Measurements from ENCODE around the gene BTN1A1.

BTN1A1 gene

GRCh38 chr6:26473758-26474438, 26.2 kb upstream of the BTN1A1 start (continued):
- TF ChIP-seq ZSCAN18 (tag by site-specific recombination; IDR thresholded peaks at IDR 0.05): no peak
- no peak for TF ChIP-seq ZNF692 (tag by site-specific recombination; IDR thresholded peaks at IDR 0.05)
- TF ChIP-seq ZNF792 (tag by site-specific recombination; IDR thresholded peaks at IDR 0.05): no peak
- TF ChIP-seq PRDM4 (tag by site-specific recombination; IDR thresholded peaks at IDR 0.05): no peak
- no peak for TF ChIP-seq KLF9 (tag by site-specific recombination; IDR thresholded peaks at IDR 0.05; ENCODE audit: low read depth)
- no peak for TF ChIP-seq PATZ1 (tag by site-specific recombination; IDR thresholded peaks at IDR 0.05)
- 0 out of 2 replicates have a peak, but pooled peaks have one; percentile 16 for TF ChIP-seq PRDM10 (tag by site-specific recombination; IDR thresholded peaks at IDR 0.05)
- TF ChIP-seq TRIM28 (IDR thresholded peaks at IDR 0.05; ENCODE audit: borderline replicate concordance, low read length): no peak
- TF ChIP-seq YY1 (tag by site-specific recombination; IDR thresholded peaks at IDR 0.05): no peak
- TF ChIP-seq SP2 (tag by site-specific recombination; IDR thresholded peaks at IDR 0.05): peak; percentile 71
- no peak for TF ChIP-seq ZNF837 (tag by site-specific recombination; IDR thresholded peaks at IDR 0.05)

GRCh38 chr6:26474439-26474881, 25.6 kb upstream of the BTN1A1 start:
- POLR2A ChIA-PET: interaction anchor here (0.9 to 1.9 kb wide), 12 partner anchors 10 to 258 kb away, joined by 3 to 14 read pairs (median 4); partner anchors contain the start of genes BTN2A1 and HMGN4
- Histone ChIP-seq H3K9me3 (ENCODE audit: control insufficient read depth, insufficient read depth, low read depth, low read length) (no peaks in the 10 kb centered on the region), H3K27ac (ENCODE audit: extremely low read depth, low read depth, low read length) (peak overlapping the region; percentile 76), H3K4me3 (ENCODE audit: low read depth, low read length) (peak overlapping the region; percentile 45), H3K36me3 (ENCODE audit: control insufficient read depth in 2 of 2, insufficient read depth in 1 of 2, low read length in 2 of 2) (no peaks in the 10 kb centered on the region), H3K4me1 (ENCODE audit: control insufficient read depth, insufficient read depth, low read length) (peaks cover 8% of the 10 kb centered on the region)
- CTCF ChIA-PET: interaction anchor here (0.6 to 1.5 kb wide), 5 partner anchors 10 to 133 kb away, joined by 3 to 8 read pairs (median 5); no protein-coding TSS in a partner anchor
- TF ChIP-seq PRDM1 (tag by site-specific recombination; IDR thresholded peaks at IDR 0.05) (peak; percentile 57; the same call in 1 of the 2 replicates), ZNF518A (tag by site-specific recombination; conservative IDR thresholded peaks at IDR 0.05; ENCODE audit: low read depth) (0 out of 2 replicates have a peak, but pooled peaks have one; percentile 3), ZNF10 (tag by site-specific recombination; IDR thresholded peaks at IDR 0.05) (0 out of 2 replicates have a peak, but pooled peaks have one; percentile 11), ZNF221 (tag by site-specific recombination; IDR thresholded peaks at IDR 0.05; ENCODE audit: borderline replicate concordance) (no peak), ZNF362 (tag by site-specific recombination; IDR thresholded peaks at IDR 0.05) (0 out of 2 replicates have a peak, but pooled peaks have one; percentile 41), ZNF544 (tag by site-specific recombination; IDR thresholded peaks at IDR 0.05) (no peak)
